ENCODE results near the gene DHX35. TPM values are rescaled to one million over a fixed set of nuclear protein-coding genes. Genes with fewer than 3 reads are reported as not detected.

Gene DHX35
- total and polyA plus RNA-seq, 12 donors = 3.2 to 12.7 (median 7.9) TPM

DNA sequence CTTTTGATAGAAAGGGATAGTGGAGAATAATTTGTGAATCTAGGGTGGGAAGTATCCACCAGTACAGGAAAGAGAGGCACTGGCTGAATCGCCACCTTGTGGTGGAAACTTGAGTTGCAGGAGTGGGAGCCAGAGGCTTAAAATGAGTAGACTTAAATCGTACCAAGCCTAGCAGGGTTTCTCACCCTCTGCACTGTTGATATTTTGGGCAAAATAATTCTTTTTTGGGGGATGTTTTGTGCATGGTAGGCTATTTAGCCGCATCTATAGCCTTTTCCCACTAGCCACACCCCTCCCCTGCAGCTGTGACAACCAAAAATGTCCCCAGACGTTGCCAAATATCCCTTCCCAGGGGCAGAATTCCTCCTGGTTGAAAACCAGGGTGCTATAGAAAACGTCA, 119.1 kb downstream of the DHX35 start:
- no peaks in the 10 kb centered on the region for H3K9me3 ChIP-seq (replicated peaks in 1 of 3)
- DNase-seq = peak; percentile 75 to 95 (median 87)
- no peak overlapping the region for H3K4me3 ChIP-seq
- TF ChIP-seq, protein P1, sequence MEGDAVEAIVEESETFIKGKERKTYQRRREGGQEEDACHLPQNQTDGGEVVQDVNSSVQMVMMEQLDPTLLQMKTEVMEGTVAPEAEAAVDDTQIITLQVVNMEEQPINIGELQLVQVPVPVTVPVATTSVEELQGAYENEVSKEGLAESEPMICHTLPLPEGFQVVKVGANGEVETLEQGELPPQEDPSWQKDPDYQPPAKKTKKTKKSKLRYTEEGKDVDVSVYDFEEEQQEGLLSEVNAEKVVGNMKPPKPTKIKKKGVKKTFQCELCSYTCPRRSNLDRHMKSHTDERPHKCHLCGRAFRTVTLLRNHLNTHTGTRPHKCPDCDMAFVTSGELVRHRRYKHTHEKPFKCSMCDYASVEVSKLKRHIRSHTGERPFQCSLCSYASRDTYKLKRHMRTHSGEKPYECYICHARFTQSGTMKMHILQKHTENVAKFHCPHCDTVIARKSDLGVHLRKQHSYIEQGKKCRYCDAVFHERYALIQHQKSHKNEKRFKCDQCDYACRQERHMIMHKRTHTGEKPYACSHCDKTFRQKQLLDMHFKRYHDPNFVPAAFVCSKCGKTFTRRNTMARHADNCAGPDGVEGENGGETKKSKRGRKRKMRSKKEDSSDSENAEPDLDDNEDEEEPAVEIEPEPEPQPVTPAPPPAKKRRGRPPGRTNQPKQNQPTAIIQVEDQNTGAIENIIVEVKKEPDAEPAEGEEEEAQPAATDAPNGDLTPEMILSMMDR (IDR thresholded peaks at IDR 0.05) = peak; percentile 84 to 94 (median 90)
- no peak for TF ChIP-seq POLR2A (IDR thresholded peaks at IDR 0.05)
- WGBS, 4 donors = 10 to 17% (median 14%) methylated on average over 5 of the region's 5 CpGs
- intact Hi-C loops (cut with DNase I) = loop anchor here in 1 of 2 donors (5.0 kb wide), 1 partner anchor 34 kb away; no protein-coding TSS in a partner anchor
- H3K27me3 ChIP-seq = no peaks in the 10 kb centered on the region
- no peaks in the 10 kb centered on the region for H3K4me1 ChIP-seq (replicated peaks in 1 of 2)
- no peak overlapping the region for H3K27ac ChIP-seq
- H3K36me3 ChIP-seq (replicated peaks in 1 of 2) = no peaks in the 10 kb centered on the region

DNA sequence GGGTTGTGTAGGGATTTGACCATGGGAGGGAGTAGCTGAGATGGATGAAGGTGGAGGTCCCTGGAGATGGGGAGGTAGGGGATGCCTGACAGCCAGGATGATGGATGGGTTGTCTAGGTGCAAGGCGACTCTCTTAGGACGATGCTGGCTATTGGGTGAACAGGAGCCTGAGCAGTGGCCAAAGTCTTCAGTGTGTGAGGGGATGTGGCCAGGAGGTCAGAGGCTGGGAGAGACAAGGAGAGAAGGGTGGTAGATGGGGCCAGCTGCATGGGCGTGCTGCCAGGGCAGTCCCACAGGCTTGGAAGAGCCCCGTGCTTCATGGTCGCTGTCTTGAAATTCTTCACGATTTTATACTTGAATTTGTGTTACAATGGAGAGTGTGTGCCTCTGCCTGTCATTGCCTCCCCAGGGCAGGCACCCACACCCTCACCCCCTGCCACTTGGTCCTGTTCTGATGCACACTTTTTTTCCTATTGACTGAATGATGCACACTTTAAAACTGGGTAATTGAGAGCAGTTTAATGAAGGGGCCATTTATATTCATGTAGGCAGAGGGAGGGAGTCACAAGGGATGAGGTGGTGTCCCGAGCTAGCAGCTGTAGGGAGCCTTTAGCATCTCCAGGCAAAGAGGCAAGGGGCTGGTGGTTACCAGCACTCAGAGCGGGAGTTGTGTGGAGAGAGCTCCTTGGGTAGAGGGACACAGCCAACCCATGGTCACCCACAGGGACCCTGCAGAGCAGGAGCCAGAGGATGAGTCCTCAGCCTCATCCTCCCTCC, 120.7 kb downstream of the DHX35 start:
- Histone ChIP-seq H3K4me3 (no peak overlapping the region), H3K27ac (no peak overlapping the region), H3K27me3 (no peaks in the 10 kb centered on the region), H3K4me1 (replicated peaks in 1 of 2) (no peaks in the 10 kb centered on the region), H3K36me3 (replicated peaks in 1 of 2) (no peaks in the 10 kb centered on the region), H3K9me3 (replicated peaks in 1 of 3) (no peaks in the 10 kb centered on the region)
- 42 to 67% (median 59%) methylated on average over 7 to 8 of the region's 8 CpGs for WGBS, 4 donors
- intact Hi-C loops (cut with DNase I) = loop anchor here in 1 of 2 donors (5.0 kb wide), 1 partner anchor 36 kb away; no protein-coding TSS in a partner anchor
- DNase-seq = no peak
- TF ChIP-seq, protein P1 (IDR thresholded peaks at IDR 0.05) = no peak
- no peak for TF ChIP-seq POLR2A (IDR thresholded peaks at IDR 0.05)

DNA sequence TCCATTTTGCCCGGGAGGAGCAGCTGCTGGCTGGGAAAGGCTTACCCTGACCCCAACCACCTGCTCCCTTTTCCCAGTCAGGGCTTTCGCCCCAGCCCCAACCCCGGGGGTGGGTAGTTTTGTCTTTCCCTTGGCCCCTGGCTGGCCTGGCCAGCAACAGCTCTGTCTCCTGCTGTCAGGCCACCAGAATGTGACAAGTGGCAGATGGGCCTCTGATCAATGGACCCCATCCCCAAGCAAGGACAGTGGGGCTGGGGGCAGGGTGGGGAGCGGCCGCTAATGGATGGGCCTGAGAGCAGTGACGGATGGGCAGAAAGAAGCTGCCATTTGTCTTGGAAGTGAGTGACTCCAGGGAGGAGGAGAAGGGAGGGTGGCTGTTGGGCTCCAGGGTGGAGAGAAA, 121.6 kb downstream of the DHX35 start:
- Histone ChIP-seq H3K9me3 (replicated peaks in 1 of 3) (no peaks in the 10 kb centered on the region), H3K27ac (no peak overlapping the region), H3K27me3 (no peaks in the 10 kb centered on the region), H3K4me3 (no peak overlapping the region), H3K36me3 (replicated peaks in 1 of 2) (no peaks in the 10 kb centered on the region), H3K4me1 (replicated peaks in 1 of 2) (no peaks in the 10 kb centered on the region)
- WGBS, 4 donors = 62 to 85% (median 70%) methylated on average over 5 to 6 of the region's 6 CpGs
- intact Hi-C loops (cut with DNase I) = loop anchor here in 1 of 2 donors (5.0 kb wide), 1 partner anchor 36 kb away; no protein-coding TSS in a partner anchor
- DNase-seq = no peak
- TF ChIP-seq, protein P1 (IDR thresholded peaks at IDR 0.05) = no peak
- no peak for TF ChIP-seq POLR2A (IDR thresholded peaks at IDR 0.05)

DNA sequence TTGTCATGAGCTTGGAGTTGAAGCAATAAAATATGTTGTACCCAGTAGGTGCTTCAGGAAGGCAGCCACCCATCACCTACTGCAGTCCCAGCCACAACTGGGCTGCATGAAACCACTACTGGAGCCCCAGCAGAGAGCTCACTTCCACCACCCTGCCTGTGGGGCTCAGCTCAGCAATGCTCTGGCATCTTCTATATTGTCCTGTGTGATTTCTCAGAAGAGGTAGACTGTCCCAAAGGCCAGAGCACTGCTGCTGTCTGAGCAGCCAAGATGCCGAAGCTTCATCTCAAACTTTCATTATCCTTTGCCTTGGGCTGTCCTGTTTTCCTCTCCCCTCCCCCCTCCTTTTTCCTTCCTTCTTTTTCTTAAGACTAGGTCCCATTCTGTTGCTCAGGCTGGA, 126.9 kb downstream of the DHX35 start:
- Histone ChIP-seq H3K27me3 (no peaks in the 10 kb centered on the region), H3K9me3 (replicated peaks in 1 of 3) (no peaks in the 10 kb centered on the region), H3K36me3 (replicated peaks in 1 of 2) (no peaks in the 10 kb centered on the region), H3K27ac (no peak overlapping the region), H3K4me3 (no peak overlapping the region), H3K4me1 (replicated peaks in 1 of 2) (no peaks in the 10 kb centered on the region)
- intact Hi-C loops (cut with DNase I) = no loop called here
- WGBS, 4 donors = 38 to 60% (median 53%) methylated on average over 1 of the region's 1 CpG
- no peak for TF ChIP-seq POLR2A (IDR thresholded peaks at IDR 0.05)
- TF ChIP-seq, protein P1 (IDR thresholded peaks at IDR 0.05) = no peak
- DNase-seq = no peak

Small RNAs within 50 kb of the gene (small RNA-seq; reads per million reads assigned to genes)
- 0 reads per million in 2 donors for gene AL023803.1

Other genes starting within 250 kb of the DHX35 start
- gene SLC32A1, start 237.9 kb upstream of the DHX35 start, total RNA-seq = not detected
- gene SLC32A1, start 237.9 kb upstream of the DHX35 start, polyA plus RNA-seq = under 1 TPM in 1 of 3 donors, not detected in 2; 0.24 TPM
- 1 to 10 TPM; 5.5 to 8.9 (median 6.7) TPM for gene ACTR5, start 213.9 kb upstream of the DHX35 start, total RNA-seq
- 10 to 100 TPM in 1 of 3 donors, 1 to 10 TPM in 2; 5.6 to 10.5 (median 8.4) TPM for gene ACTR5, start 213.9 kb upstream of the DHX35 start, polyA plus RNA-seq
- gene PPP1R16B, start 156.6 kb upstream of the DHX35 start, total RNA-seq = 10 to 100 TPM in 6 of 9 donors, 1 to 10 TPM in 3; 6.4 to 18.3 (median 11.2) TPM
- gene PPP1R16B, start 156.6 kb upstream of the DHX35 start, polyA plus RNA-seq = 1 to 10 TPM; 1.8 to 6.4 (median 4.2) TPM
- gene FAM83D, start 35.9 kb upstream of the DHX35 start, total RNA-seq = 1 to 10 TPM in 3 of 9 donors, under 1 TPM in 5, not detected in 1; 0.14 to 4.5 (median 0.77) TPM
- 1 to 10 TPM in 1 of 3 donors, under 1 TPM in 2; 0.17 to 1.1 (median 0.72) TPM for gene FAM83D, start 35.9 kb upstream of the DHX35 start, polyA plus RNA-seq